Endodermal cell (in vitro differentiated cells): ENCODE data around the gene FCHSD1. TPM values are rescaled to one million over a fixed set of nuclear protein-coding genes. Genes with fewer than 3 reads are reported as not detected.

Source experiments
- DNase-seq: peaks from one replicate; pipeline ENCODE4 v3.0.0-alpha.2; 2017
- H3K27ac ChIP-seq: 2 replicates; pipeline ENCODE4 v1.5.1; 2013; ENCODE audit warnings: mild to moderate bottlenecking, low read depth, low read length, moderate library complexity
- H3K27me3 ChIP-seq: 2 replicates; pipeline ENCODE4 v1.6.1; 2013; ENCODE audit warnings: mild to moderate bottlenecking, low read length, moderate library complexity; ENCODE audit not compliant: insufficient read depth, control insufficient read depth, poor library complexity, severe bottlenecking
- H3K36me3 ChIP-seq: 2 replicates; pipeline ENCODE4 v1.7.0; 2013; ENCODE audit warnings: mild to moderate bottlenecking, low read length, moderate library complexity; ENCODE audit not compliant: control insufficient read depth, insufficient read depth
- H3K4me1 ChIP-seq: one replicate; pipeline ENCODE4 v1.7.0; 2013; ENCODE audit warnings: low read length; ENCODE audit not compliant: control insufficient read depth, insufficient read depth
- H3K4me3 ChIP-seq: 2 replicates; pipeline ENCODE4 v1.5.1; 2013; ENCODE audit warnings: mild to moderate bottlenecking, low read length, moderate library complexity
- H3K9ac ChIP-seq: 2 replicates; pipeline ENCODE4 v1.6.1; 2013; ENCODE audit warnings: mild to moderate bottlenecking, low read length, moderate library complexity; ENCODE audit not compliant: poor library complexity, severe bottlenecking; ENCODE audit errors: extremely low read depth
- H3K9me3 ChIP-seq: 2 replicates; pipeline ENCODE4 v1.6.1; 2013; ENCODE audit warnings: mild to moderate bottlenecking, low read length, moderate library complexity; ENCODE audit not compliant: control insufficient read depth
- H3K27ac Mint-ChIP-seq: 2 replicates; pipeline ENCODE4 v1.8.0; 2020; ENCODE audit warnings: mixed read lengths
- H3K27me3 Mint-ChIP-seq: 2 replicates; pipeline ENCODE4 v1.8.0; 2021; ENCODE audit warnings: mild to moderate bottlenecking, mixed read lengths; ENCODE audit not compliant: insufficient read depth
- H3K36me3 Mint-ChIP-seq: 2 replicates; pipeline ENCODE4 v1.8.0; 2020; ENCODE audit warnings: low read depth, mixed read lengths
- H3K4me1 Mint-ChIP-seq: 2 replicates; pipeline ENCODE4 v1.8.0; 2020; ENCODE audit warnings: mixed read lengths
- H3K4me3 Mint-ChIP-seq: 2 replicates; pipeline ENCODE4 v1.8.0; 2020; ENCODE audit warnings: mild to moderate bottlenecking, moderate library complexity, mixed read lengths
- H3K9me3 Mint-ChIP-seq: 2 replicates; pipeline ENCODE4 v1.8.0; 2020; ENCODE audit warnings: mild to moderate bottlenecking, mixed read lengths
- CTCF ChIP-seq: fragments of 200-600 bp; sonication (generic); conservative IDR thresholded peaks from 2 replicates; pipeline ENCODE4 v1.5.0; 2021; ENCODE audit warnings: antibody characterized with exemption, mild to moderate bottlenecking
- WGBS, 2 experiments: methylation state at CpG; one replicate each; pipeline versions ENCODE4 v1.1.5 to v1.1.7; 2013; ENCODE audit warnings: missing lambda C conversion rate in 2 of 2, mixed read lengths in 1 of 2; ENCODE audit not compliant: insufficient coverage in 1 of 2, insufficient read length in 1 of 2; 5-methylcytosine and 5-hydroxymethylcytosine counted together
- total RNA-seq, 2 donors: library from RNA; stranded (reverse); fragmentation: NEBNext Ultra II Directional in 1 of 2; extraction: Animal tissue kit (Norgen Biotek cat#: 25700) in 1 of 2; gene quantifications; 2 replicates in 1 of 2; 3 replicates in 1 of 2; pipeline ENCODE4 v1.2.1, GENCODE V29; 2021

FCHSD1 gene
- total RNA-seq, 2 donors from 2014 or later, result 34.8 to 41.7 TPM

GRCh38 chr5:141623611-141624010, 27.6 kb downstream of the FCHSD1 start:
- no peaks in the 10 kb centered on the region for H3K27me3 Mint-ChIP-seq
- no peak overlapping the region for H3K4me3 Mint-ChIP-seq
- no peak for DNase-seq
- no peak overlapping the region for H3K27ac Mint-ChIP-seq
- Histone ChIP-seq H3K4me3 (no peak overlapping the region), H3K9ac (no peak overlapping the region), H3K36me3 (peaks cover 82% of the 10 kb centered on the region), H3K9me3 (no peaks in the 10 kb centered on the region), H3K27ac (no peak overlapping the region), H3K27me3 (no peaks in the 10 kb centered on the region), H3K4me1 (no peaks in the 10 kb centered on the region)
- H3K4me1 Mint-ChIP-seq, result no peaks in the 10 kb centered on the region
- no peaks in the 10 kb centered on the region for H3K9me3 Mint-ChIP-seq
- peaks cover 46% of the 10 kb centered on the region for H3K36me3 Mint-ChIP-seq
- 92% methylated on average over 5 of the region's 5 CpGs for WGBS, 2 experiments
- TF ChIP-seq CTCF, result no peak

- Histone ChIP-seq H3K36me3 (peaks cover 78% of the 10 kb centered on the region), H3K4me1 (no peaks in the 10 kb centered on the region), H3K4me3 (no peak overlapping the region), H3K27me3 (no peaks in the 10 kb centered on the region), H3K27ac (no peak overlapping the region), H3K9me3 (no peaks in the 10 kb centered on the region), H3K9ac (no peak overlapping the region)
- peaks cover 44% of the 10 kb centered on the region for H3K36me3 Mint-ChIP-seq
- H3K27ac Mint-ChIP-seq, result no peak overlapping the region
- TF ChIP-seq CTCF, result no peak
- H3K27me3 Mint-ChIP-seq, result no peaks in the 10 kb centered on the region
- no peak for DNase-seq
- no peak overlapping the region for H3K4me3 Mint-ChIP-seq
- no peaks in the 10 kb centered on the region for H3K4me1 Mint-ChIP-seq
- no peaks in the 10 kb centered on the region for H3K9me3 Mint-ChIP-seq
Measured at GRCh38 chr5:141623186-141623585, 28.0 kb downstream of the FCHSD1 start.

- peaks cover 44% of the 10 kb centered on the region for H3K36me3 ChIP-seq
- TF ChIP-seq CTCF, result peak; percentile 99
- H3K27ac ChIP-seq, result peak within 1 kb of the TSS; percentile 58
- H3K4me1 Mint-ChIP-seq, result peaks cover 31% of the 10 kb centered on the region
- no peaks in the 10 kb centered on the region for H3K27me3 ChIP-seq
- peak within 1 kb of the TSS; percentile 90 for H3K9ac ChIP-seq
- no peaks in the 10 kb centered on the region for H3K9me3 ChIP-seq
- peak; percentile 99 for DNase-seq
- H3K4me3 Mint-ChIP-seq, result peak within 1 kb of the TSS; percentile 94
- peaks cover 3% of the 10 kb centered on the region for H3K4me1 ChIP-seq
- peak within 1 kb of the TSS; percentile 97 for H3K27ac Mint-ChIP-seq
- WGBS, 2 experiments, result 4 to 11% methylated on average over 16 to 70 of the region's 70 CpGs
- no peaks in the 10 kb centered on the region for H3K9me3 Mint-ChIP-seq
- H3K27me3 Mint-ChIP-seq, result no peaks in the 10 kb centered on the region
- peak within 1 kb of the TSS; percentile 83 for H3K4me3 ChIP-seq
- H3K36me3 Mint-ChIP-seq, result peaks cover 25% of the 10 kb centered on the region
Measured at GRCh38 chr5:141618804-141619554, 32.2 kb downstream of the FCHSD1 start, which contains the start of gene DIAPH1. Gene DIAPH1 (minus strand): TSS chr5:141619000. CDS start chr5:141618914, 86 bp downstream.
